Measurements from ENCODE around the gene CDH23.

- TF ChIP-seq SUZ12 (IDR thresholded peaks at IDR 0.05; ENCODE audit: extremely low read depth, insufficient read depth, insufficient read length), result no peak
- TF ChIP-seq YY1 (IDR thresholded peaks at IDR 0.05; ENCODE audit: insufficient read depth, insufficient read length), result no peak
- no peak for TF ChIP-seq ZNF274 (IDR thresholded peaks at IDR 0.05; ENCODE audit: low read depth, low read length)
Measured at GRCh38 chr10:71647526-71648253, 251.0 kb downstream of the CDH23 start.

All from NT2/D1 (cell line).